Stimulated activated CD8-positive, alpha-beta memory T cell treated with anti-CD3 and anti-CD28 coated beads, Interleukin-2, amount 100 ng/mL, for 48 hours (primary cell): ENCODE results near the gene MISP.
A peak's percentile ranks its signal among the peaks of the same experiment; 100 is the strongest.

Source experiments
- DNase-seq, 2 donors: peaks; one replicate each; pipeline ENCODE4 v3.0.0-alpha.2; 2020; ENCODE audit warnings: low read depth in 2 of 2

Gene MISP

DNA sequence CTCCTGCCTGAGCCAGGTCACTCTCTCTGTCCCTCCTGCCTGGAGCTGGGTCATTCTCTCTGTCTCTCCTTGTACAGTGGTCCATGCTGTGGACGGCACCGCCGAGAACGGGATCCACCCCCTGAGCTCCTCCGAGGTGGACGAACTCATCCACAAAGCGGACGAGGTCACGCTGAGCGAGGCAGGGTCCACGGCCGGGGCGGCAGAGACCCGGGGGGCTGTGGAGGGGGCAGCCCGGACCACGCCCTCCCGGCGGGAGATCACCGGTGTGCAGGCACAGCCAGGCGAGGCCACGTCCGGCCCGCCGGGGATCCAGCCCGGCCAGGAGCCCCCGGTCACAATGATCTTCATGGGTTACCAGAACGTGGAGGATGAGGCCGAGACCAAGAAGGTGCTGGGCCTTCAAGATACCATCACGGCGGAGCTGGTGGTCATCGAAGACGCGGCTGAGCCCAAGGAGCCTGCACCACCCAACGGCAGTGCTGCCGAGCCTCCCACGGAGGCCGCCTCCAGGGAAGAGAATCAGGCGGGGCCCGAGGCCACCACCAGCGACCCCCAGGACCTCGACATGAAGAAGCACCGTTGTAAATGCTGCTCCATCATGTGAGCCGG is 4.6 kb upstream of the MISP start:
- no peak for DNase-seq

DNA sequence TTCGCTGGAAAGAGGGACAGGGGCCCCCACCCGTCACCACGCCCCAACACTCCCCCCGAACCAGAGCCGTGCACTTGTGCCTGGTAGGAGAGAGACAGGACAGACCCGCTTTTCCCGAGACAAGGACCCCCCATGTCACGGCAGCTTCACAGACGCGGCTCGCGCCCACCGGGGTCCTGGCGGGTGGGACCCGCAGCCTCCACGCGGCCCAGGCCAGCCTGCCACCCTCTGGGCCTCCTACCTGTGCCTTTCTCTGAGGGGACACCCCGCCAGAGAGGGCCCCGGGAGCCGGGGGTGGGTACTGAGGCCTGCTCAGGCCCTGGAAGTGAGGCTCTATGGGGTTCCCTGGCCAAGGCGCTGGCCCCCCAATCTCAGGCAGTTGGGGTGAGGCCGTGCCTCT is 4.0 kb upstream of the MISP start:
- DNase-seq = no peak

- no peak for DNase-seq
Observed at GRCh38 chr19:747432-748273, 3.3 kb upstream of the MISP start.

DNA sequence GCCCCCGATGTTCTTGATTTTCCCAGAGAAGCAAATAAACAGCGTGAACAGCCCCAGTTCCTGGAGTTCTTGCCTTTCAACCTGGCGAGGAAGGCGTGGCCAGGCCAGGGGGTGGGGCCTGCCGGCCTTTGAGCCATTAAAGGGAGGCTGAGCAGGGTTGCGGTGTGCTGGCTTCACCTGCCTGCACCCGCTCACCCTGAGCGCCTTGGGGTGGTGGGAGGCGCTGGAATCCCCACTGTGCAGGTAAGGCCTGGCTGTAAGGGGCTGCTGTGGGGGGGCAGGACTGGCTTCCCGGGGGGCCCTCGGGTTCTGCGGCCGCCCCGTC is 2.7 kb upstream of the MISP start:
- no peak for DNase-seq

- DNase-seq = no peak
Observed at GRCh38 chr19:749811-750210, 1.1 kb upstream of the MISP start.

- no peak for DNase-seq
Observed at GRCh38 chr19:751501-752341, 809 bp downstream of the MISP start.

- DNase-seq = no peak
Observed at GRCh38 chr19:752652-753517, 2.0 kb downstream of the MISP start.

GRCh38 chr19:754530-754929 is 3.6 kb downstream of the MISP start:
- DNase-seq = no peak

DNA sequence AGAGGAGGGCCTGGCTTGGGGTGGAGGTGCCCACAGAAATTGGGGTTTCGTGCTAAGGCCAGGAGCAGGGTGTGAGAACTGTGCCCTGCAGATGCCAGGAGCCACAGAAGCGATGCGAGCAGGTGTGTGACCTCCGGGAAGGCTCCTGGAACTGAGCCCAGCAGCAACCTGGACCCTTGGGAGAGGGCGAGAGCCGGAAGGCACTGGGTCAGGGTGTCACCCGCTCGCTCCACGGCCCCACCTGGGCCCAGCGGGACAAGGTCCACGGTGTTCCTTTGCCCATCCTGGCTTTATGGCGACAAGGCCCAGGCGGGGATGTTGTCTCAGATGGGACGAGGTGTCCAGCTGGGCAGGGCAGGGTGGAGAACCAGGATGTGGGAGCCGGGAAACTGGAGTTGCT is 4.2 kb downstream of the MISP start:
- DNase-seq = no peak

GRCh38 chr19:756236-756635 is 5.3 kb downstream of the MISP start:
- peak in 1 of 2 donors; percentile 17 for DNase-seq

GRCh38 chr19:756821-757688 is 6.1 kb downstream of the MISP start:
- DNase-seq = no peak

GRCh38 chr19:757811-758668 is 7.1 kb downstream of the MISP start:
- no peak for DNase-seq

DNA sequence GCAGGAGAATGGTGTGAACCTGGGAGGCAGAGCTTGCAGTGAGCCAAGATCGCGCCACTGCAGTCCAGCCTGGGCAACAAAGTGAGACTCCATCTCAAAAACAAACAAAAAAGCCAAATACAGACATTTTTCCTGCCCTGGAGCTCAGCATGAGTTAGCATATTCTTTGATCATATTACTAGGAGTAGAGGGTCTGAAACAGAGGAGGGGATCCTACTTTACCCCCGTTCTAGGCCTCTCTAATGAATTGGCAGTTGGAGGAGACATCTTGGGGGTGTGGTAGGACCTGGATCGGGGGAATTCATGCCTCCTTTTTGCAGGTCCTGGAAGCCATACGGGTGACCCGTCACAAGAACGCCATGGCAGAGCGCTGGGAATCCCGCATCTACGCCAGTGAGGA is 12.3 kb downstream of the MISP start:
- DNase-seq = no peak

GRCh38 chr19:763869-764268 is 13.0 kb downstream of the MISP start:
- no peak for DNase-seq

DNA sequence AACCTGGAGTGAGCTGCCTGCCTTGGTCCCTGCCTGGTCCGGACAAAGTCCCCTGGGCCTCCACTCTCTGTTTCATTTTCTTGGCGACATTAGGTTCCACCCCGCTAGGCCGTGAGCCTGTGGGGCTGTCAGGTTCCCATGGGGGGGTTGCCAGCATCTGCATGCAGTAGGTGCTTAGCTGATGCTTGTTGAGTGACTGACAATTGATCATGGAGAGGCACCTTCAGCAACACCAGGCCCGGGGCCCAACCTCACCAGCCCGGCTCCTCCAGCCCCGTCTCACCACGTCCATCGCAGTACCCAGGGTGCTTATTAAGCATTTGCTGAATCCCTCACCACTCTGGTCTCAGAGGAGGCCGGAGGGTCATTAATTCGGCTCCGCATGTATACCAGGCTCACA is 13.4 kb downstream of the MISP start:
- no peak for DNase-seq

GRCh38 chr19:765179-765738 is 14.3 kb downstream of the MISP start:
- no peak for DNase-seq

DNA sequence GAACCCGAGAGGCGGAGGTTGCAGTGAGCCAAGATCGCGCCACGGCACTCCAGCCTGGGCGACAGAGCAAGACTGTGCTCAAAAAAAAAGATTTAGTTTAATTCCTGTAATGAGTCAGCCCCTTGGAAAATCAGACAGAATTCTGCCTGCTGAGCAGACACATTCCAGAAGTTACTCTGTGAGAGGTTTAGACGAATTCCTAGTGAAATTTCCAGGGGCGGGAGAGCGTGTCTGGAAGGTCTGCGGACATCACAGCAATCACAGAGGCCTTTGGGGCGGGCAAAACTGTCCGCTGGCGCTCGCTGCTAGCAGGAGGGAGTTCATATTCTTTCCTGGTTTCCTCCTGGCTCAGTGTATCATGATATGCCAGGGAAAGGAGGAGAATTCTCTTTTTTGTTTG is 17.5 kb downstream of the MISP start:
- DNase-seq = no peak

GRCh38 chr19:769616-770015 is 18.7 kb downstream of the MISP start:
- no peak for DNase-seq

GRCh38 chr19:771332-771785 is 20.4 kb downstream of the MISP start:
- DNase-seq = peak; percentile 11 to 14
